HepG2 (cell line): ENCODE measurements around the gene GAL3ST2. TPM values are rescaled to one million over a fixed set of nuclear protein-coding genes. Genes with fewer than 3 reads are reported as not detected.

Experiments used
- CEBPZ ChIP-seq: IDR thresholded peaks from 2 replicates; pipeline ENCODE4 v1.6.1; 2012; ENCODE audit warnings: low read length, improper control_type of control experiment
- CREBL2 ChIP-seq: sonication (generic); formaldehyde crosslinking; IDR thresholded peaks from 2 replicates; pipeline ENCODE4 v1.8.1; 2023; ENCODE audit warnings: missing genetic modification reagents, mild to moderate bottlenecking, borderline replicate concordance
- DMAP1 ChIP-seq: IDR thresholded peaks from 2 replicates; pipeline ENCODE4 v1.6.1; 2016
- FOSL2 ChIP-seq: sonication (generic); formaldehyde crosslinking; IDR thresholded peaks from 2 replicates; pipeline ENCODE4 v1.4.0; 2020; ENCODE audit warnings: missing genetic modification reagents
- JARID2 ChIP-seq: sonication (generic); formaldehyde crosslinking; IDR thresholded peaks from 2 replicates; pipeline ENCODE4 v1.8.1; 2023; ENCODE audit warnings: missing genetic modification reagents, inconsistent platforms; ENCODE audit not compliant: insufficient replicate concordance
- KDM5A ChIP-seq: fragments of 200-600 bp; sonication (generic); IDR thresholded peaks from 2 replicates; pipeline ENCODE4 v1.7.0; 2018; ENCODE audit warnings: antibody characterized with exemption, mild to moderate bottlenecking, low read length, borderline replicate concordance
- MYC ChIP-seq: sonication (generic); formaldehyde crosslinking; IDR thresholded peaks from 2 replicates; pipeline ENCODE4 v1.9.0; 2021; ENCODE audit warnings: missing genetic modification reagents, borderline replicate concordance
- NFIC ChIP-seq: IDR thresholded peaks from 2 replicates; pipeline ENCODE4 v1.6.1; 2012; ENCODE audit warnings: mild to moderate bottlenecking, low read length, inconsistent platforms
- SP140L ChIP-seq: sonication (generic); formaldehyde crosslinking; IDR thresholded peaks from 2 replicates; pipeline ENCODE4 v1.4.0; 2020; ENCODE audit warnings: missing genetic modification reagents, borderline replicate concordance
- ZNF12 ChIP-seq: sonication (generic); formaldehyde crosslinking; IDR thresholded peaks from 2 replicates; pipeline ENCODE4 v1.5.0; 2020; ENCODE audit warnings: missing genetic modification reagents
- ZNF142 ChIP-seq: sonication (generic); formaldehyde crosslinking; IDR thresholded peaks from 2 replicates; pipeline ENCODE4 v1.4.0; 2020; ENCODE audit warnings: missing genetic modification reagents
- ZNF30 ChIP-seq: sonication (generic); formaldehyde crosslinking; IDR thresholded peaks from 2 replicates; pipeline ENCODE4 v1.5.0; 2020; ENCODE audit warnings: mild to moderate bottlenecking, missing genetic modification reagents
- ZNF574 ChIP-seq: sonication (generic); formaldehyde crosslinking; IDR thresholded peaks from 2 replicates; pipeline ENCODE4 v1.4.0; 2020; ENCODE audit warnings: missing genetic modification reagents
- polyA plus RNA-seq, 8 experiments: library from polyadenylated mRNA; depleted of rRNA in 3 of 8; stranded (reverse) in 7 of 8; unstranded in 1 of 8; fragments of >200 nt; fragmentation: Illumina TruSeq in 4 of 8; extraction: Trizol in 4 of 8; gene quantifications; 2 replicates each; pipeline versions ENCODE4 v1.2.1 to v1.2.3, GENCODE V29; 2011 to 2016; ENCODE audit warnings: low read depth in 4 of 8, missing spikeins in 1 of 8, mixed read lengths in 1 of 8; ENCODE audit not compliant: insufficient read depth in 1 of 8
- total RNA-seq, 5 experiments: library from RNA; depleted of rRNA; stranded (reverse); fragments of >200 nt; fragmentation: Illumina TruSeq; extraction: Trizol; gene quantifications; 2 replicates each; pipeline ENCODE4 v1.2.3, GENCODE V29; 2016; ENCODE audit warnings: low read depth in 1 of 5

The GAL3ST2 gene
- total and polyA plus RNA-seq, 2 of the 13 experiments (the other 11 are each of a cell fraction or from before 2014, with no cell fraction given), result 0.17 to 0.20 TPM

GRCh38 chr2:241773511-241774418 lies 2.9 kb upstream of the GAL3ST2 start (continued):
- TF ChIP-seq ZNF142 (CRISPR knock-in tag), result no peak
- TF ChIP-seq NFIC, result no peak; the same call in 1 of the 2 replicates
- no peak for TF ChIP-seq SP140L (CRISPR knock-in tag)
- no peak for TF ChIP-seq KDM5A
- no peak for TF ChIP-seq JARID2 (CRISPR knock-in tag)
- TF ChIP-seq FOSL2 (CRISPR knock-in tag), result peak; percentile 56
- TF ChIP-seq DMAP1 (CRISPR knock-in tag), result peak; percentile 72
- no peak for TF ChIP-seq CREBL2 (CRISPR knock-in tag)
- TF ChIP-seq ZNF574 (CRISPR knock-in tag), result peak; percentile 59; the same call in 1 of the 2 replicates
- TF ChIP-seq MYC (CRISPR knock-in tag), result peak; percentile 82
- TF ChIP-seq ZNF12 (CRISPR knock-in tag), result no peak; the same call in 1 of the 2 replicates
- TF ChIP-seq ZNF30, result no peak
- TF ChIP-seq CEBPZ, result no peak
